Activated CD8-positive, alpha-beta T cell treated with anti-CD3 and anti-CD28 coated beads for 36 hours (primary cell): ENCODE data around the gene TMEM108. TPM values are rescaled to one million over a fixed set of nuclear protein-coding genes. Genes with fewer than 3 reads are reported as not detected.

Source experiments
- ATAC-seq: fragments of 200-7000 bp; cut with Tn5 transposase; one replicate; pipeline ENCODE4 v1.10.0; 2021; ENCODE audit warnings: mild to moderate bottlenecking, moderate library complexity
- CTCF ChIA-PET: fragments of 350-600 bp; sonication (Branson Sonifier 250); formaldehyde crosslinking; loops from one replicate; lab custom pipeline; 2021; ENCODE audit warnings: antibody characterized with exemption; lab: Charles Lee
- POLR2A ChIA-PET: fragments of 350-600 bp; sonication (Branson Sonifier 250); formaldehyde crosslinking; loops from one replicate; lab custom pipeline; 2021; ENCODE audit warnings: antibody characterized with exemption; lab: Charles Lee
- DNase-seq: peaks from one replicate; pipeline ENCODE4 v3.0.0-alpha.2; 2020
- H3K27ac Mint-ChIP-seq: one replicate; pipeline ENCODE4 v1.8.0; 2021; ENCODE audit warnings: mild to moderate bottlenecking, mixed read lengths
- H3K27me3 Mint-ChIP-seq: one replicate; pipeline ENCODE4 v1.8.0; 2021; ENCODE audit warnings: mixed read lengths
- H3K36me3 Mint-ChIP-seq: one replicate; pipeline ENCODE4 v1.8.0; 2021; ENCODE audit warnings: low read depth, mixed read lengths
- H3K4me1 Mint-ChIP-seq: one replicate; pipeline ENCODE4 v1.8.0; 2021; ENCODE audit warnings: low read depth, mixed read lengths
- H3K4me3 Mint-ChIP-seq: one replicate; pipeline ENCODE4 v1.8.0; 2021; ENCODE audit warnings: mild to moderate bottlenecking, moderate library complexity, mixed read lengths
- H3K9me3 Mint-ChIP-seq: one replicate; pipeline ENCODE4 v1.8.0; 2021; ENCODE audit warnings: mixed read lengths
- CTCF ChIP-seq: fragments of 200-600 bp; IDR thresholded peaks from one replicate; pipeline ENCODE4 v1.8.0; 2022; ENCODE audit warnings: antibody characterized with exemption, mild to moderate bottlenecking
- intact Hi-C: fragments of 100-400 bp; cut with micrococcal nuclease; formaldehyde crosslinking; loops from one replicate; pipeline ENCODE4 v1.10.0; 2022
- total RNA-seq, 2 experiments: library from RNA; stranded (reverse); gene quantifications; one replicate each; pipeline ENCODE4 v1.2.3, GENCODE V29; 2021

The TMEM108 gene
- total RNA-seq, 2 experiments from 2014 or later, result not detected

- Mint-ChIP-seq H3K4me3 (no peak overlapping the region), H3K9me3 (no peaks in the 10 kb centered on the region), H3K36me3 (no peaks in the 10 kb centered on the region), H3K4me1 (no peaks in the 10 kb centered on the region), H3K27ac (no peak overlapping the region), H3K27me3 (no peaks in the 10 kb centered on the region)
- no peak for ATAC-seq
- TF ChIP-seq CTCF, result no peak
- CTCF ChIA-PET, result interaction anchor here (1.5 kb wide), 1 partner anchor 148 kb away, joined by 3 read pairs; no protein-coding TSS in a partner anchor
- intact Hi-C loops, result no loop called here
- no peak for DNase-seq
- POLR2A ChIA-PET, result no interaction called here
Measured at GRCh38 chr3:133189893-133190292, 151.7 kb downstream of the TMEM108 start.

- CTCF ChIA-PET, result no interaction called here
- no peaks in the 10 kb centered on the region for H3K27me3 Mint-ChIP-seq
- no peak for DNase-seq
- no peak overlapping the region for H3K27ac Mint-ChIP-seq
- no peak for TF ChIP-seq CTCF
- no peak overlapping the region for H3K4me3 Mint-ChIP-seq
- POLR2A ChIA-PET, result no interaction called here
- no peaks in the 10 kb centered on the region for H3K36me3 Mint-ChIP-seq
- H3K9me3 Mint-ChIP-seq, result no peaks in the 10 kb centered on the region
- ATAC-seq, result no peak
- no peaks in the 10 kb centered on the region for H3K4me1 Mint-ChIP-seq
- intact Hi-C loops, result no loop called here
Measured at GRCh38 chr3:133191818-133192217, 153.6 kb downstream of the TMEM108 start.

GRCh38 chr3:133192363-133192945 lies 154.3 kb downstream of the TMEM108 start:
- H3K4me3 Mint-ChIP-seq, result no peak overlapping the region
- H3K36me3 Mint-ChIP-seq, result no peaks in the 10 kb centered on the region
- intact Hi-C loops, result no loop called here
- no peaks in the 10 kb centered on the region for H3K4me1 Mint-ChIP-seq
- DNase-seq, result no peak
- POLR2A ChIA-PET, result no interaction called here
- no peaks in the 10 kb centered on the region for H3K27me3 Mint-ChIP-seq
- no peak overlapping the region for H3K27ac Mint-ChIP-seq
- CTCF ChIA-PET, result interaction anchor here (1.0 kb wide), 1 partner anchor 17 kb away, joined by 3 read pairs; no protein-coding TSS in a partner anchor
- no peak for ATAC-seq
- no peaks in the 10 kb centered on the region for H3K9me3 Mint-ChIP-seq
- TF ChIP-seq CTCF, result no peak

GRCh38 chr3:133192967-133193366 lies 154.8 kb downstream of the TMEM108 start:
- no peak for TF ChIP-seq CTCF
- H3K27me3 Mint-ChIP-seq, result no peaks in the 10 kb centered on the region
- no peak overlapping the region for H3K4me3 Mint-ChIP-seq
- ChIA-PET CTCF (interaction anchor here (1.0 kb wide), 1 partner anchor 16 kb away, joined by 3 read pairs; no protein-coding TSS in a partner anchor), POLR2A (no interaction called here)
- no peak for DNase-seq
- no peaks in the 10 kb centered on the region for H3K9me3 Mint-ChIP-seq
- H3K36me3 Mint-ChIP-seq, result no peaks in the 10 kb centered on the region
- no peaks in the 10 kb centered on the region for H3K4me1 Mint-ChIP-seq
- intact Hi-C loops, result no loop called here
- no peak for ATAC-seq
- no peak overlapping the region for H3K27ac Mint-ChIP-seq

- DNase-seq, result no peak
- TF ChIP-seq CTCF, result no peak
- intact Hi-C loops, result no loop called here
- ATAC-seq, result no peak
- Mint-ChIP-seq H3K9me3 (no peaks in the 10 kb centered on the region), H3K27me3 (peaks cover 3% of the 10 kb centered on the region), H3K4me1 (no peaks in the 10 kb centered on the region), H3K36me3 (no peaks in the 10 kb centered on the region), H3K27ac (no peak overlapping the region), H3K4me3 (no peak overlapping the region)
- ChIA-PET CTCF (no interaction called here), POLR2A (no interaction called here)
Measured at GRCh38 chr3:133196527-133196926, 158.3 kb downstream of the TMEM108 start.
